IMR-90 (cell line): ENCODE results near the gene NRIP3. TPM values are rescaled to one million over a fixed set of nuclear protein-coding genes. Genes with fewer than 3 reads are reported as not detected.
"Not testable (repeated sequence)": the region's sequence is repeated elsewhere in the genome, so short reads cannot be mapped to it uniquely, and the experiment has no call there.

ENCODE experiments used
- ATAC-seq: fragments of 200-7000 bp; cut with Tn5 transposase; 2 replicates; pipeline ENCODE4 v1.9.1; 2020; ENCODE audit warnings: low read depth, mild to moderate bottlenecking, moderate library complexity
- BruUV-seq: library from RNA; stranded (reverse); fragments of 400-500 nt; replicated peaks from 2 replicates; lab custom pipeline; 2021; lab: Mats Ljungman, UMichigan
- CTCF ChIA-PET: fragments of 300-600 bp; formaldehyde crosslinking; extraction: SDS; loops from one replicate; lab custom pipeline; 2021; ENCODE audit warnings: antibody characterized with exemption; lab: Yijun Ruan, JAX
- POLR2A ChIA-PET: fragments of 300-600 bp; sonication (Branson Sonifier 250); formaldehyde crosslinking; loops from one replicate; lab custom pipeline; 2022; ENCODE audit warnings: antibody characterized with exemption; ENCODE audit not compliant: unreplicated experiment; lab: Charles Lee
- DNase-seq: peaks from one replicate; pipeline ENCODE4 v3.0.0; 2013
- H2AFZ ChIP-seq: replicated peaks from 2 replicates; pipeline ENCODE3; 2013; ENCODE audit warnings: low read length, mild to moderate bottlenecking; ENCODE audit not compliant: poor library complexity
- H2AK5ac ChIP-seq: 2 replicates; pipeline ENCODE4 v1.6.1; 2013; ENCODE audit warnings: low read depth, low read length, inconsistent platforms
- H2AK9ac ChIP-seq: replicated peaks from 2 replicates; pipeline ENCODE3; 2013; ENCODE audit warnings: mild to moderate bottlenecking, low read depth, low read length, moderate library complexity; ENCODE audit not compliant: poor library complexity
- H2BK120ac ChIP-seq: 2 replicates; pipeline ENCODE4 v1.6.1; 2013; ENCODE audit warnings: low read depth, low read length, inconsistent platforms
- H2BK15ac ChIP-seq: 3 replicates; pipeline ENCODE4 v1.6.1; 2013; ENCODE audit warnings: low read depth, low read length, inconsistent platforms
- H2BK20ac ChIP-seq: 2 replicates; pipeline ENCODE4 v1.6.1; 2013; ENCODE audit warnings: low read depth, mild to moderate bottlenecking, inconsistent platforms, low read length, moderate library complexity
- H2BK5ac ChIP-seq: 2 replicates; pipeline ENCODE4 v1.6.1; 2013; ENCODE audit warnings: mild to moderate bottlenecking, low read depth, low read length, inconsistent platforms; ENCODE audit not compliant: poor library complexity, severe bottlenecking
- H3K14ac ChIP-seq: replicated peaks from 2 replicates; pipeline ENCODE4 v1.6.1; 2013; ENCODE audit warnings: low read depth, low read length, inconsistent platforms
- H3K18ac ChIP-seq: 2 replicates; pipeline ENCODE4 v1.6.1; 2013; ENCODE audit warnings: low read depth, low read length, control low read depth
- H3K23ac ChIP-seq: 2 replicates; pipeline ENCODE4 v1.6.1; 2013; ENCODE audit warnings: low read depth, low read length, inconsistent platforms
- H3K27ac ChIP-seq: 2 replicates; pipeline ENCODE4 v1.5.1; 2013; ENCODE audit warnings: mild to moderate bottlenecking, control low read depth, low read length; ENCODE audit not compliant: insufficient read depth
- H3K27me3 ChIP-seq: 2 replicates; pipeline ENCODE4 v1.6.1; 2013; ENCODE audit warnings: low read length; ENCODE audit not compliant: control insufficient read depth, insufficient read depth
- H3K36me3 ChIP-seq: 2 replicates; pipeline ENCODE4 v1.6.1; 2013; ENCODE audit warnings: low read length, mixed read lengths; ENCODE audit not compliant: control insufficient read depth, insufficient read depth
- H3K4ac ChIP-seq: 2 replicates; pipeline ENCODE4 v1.6.1; 2013; ENCODE audit warnings: low read depth, low read length, inconsistent platforms
- H3K4me1 ChIP-seq: 2 replicates; pipeline ENCODE4 v1.6.1; 2013; ENCODE audit warnings: low read length, mixed read lengths; ENCODE audit not compliant: control insufficient read depth, insufficient read depth
- H3K4me2 ChIP-seq: 2 replicates; pipeline ENCODE4 v1.6.1; 2013; ENCODE audit warnings: low read depth, mild to moderate bottlenecking, control low read depth, low read length, moderate library complexity
- H3K4me3 ChIP-seq: 2 replicates; pipeline ENCODE4 v1.5.1; 2013; ENCODE audit warnings: low read depth, mild to moderate bottlenecking, control low read depth, low read length, moderate library complexity; ENCODE audit not compliant: insufficient read depth
- H3K56ac ChIP-seq: 2 replicates; pipeline ENCODE4 v1.6.1; 2013; ENCODE audit warnings: low read length, inconsistent platforms; ENCODE audit not compliant: insufficient read depth; ENCODE audit errors: extremely low read depth
- H3K79me1 ChIP-seq, 2 experiments: 2 replicates each; pipeline ENCODE4 v1.6.1; 2013; ENCODE audit warnings: low read length in 2 of 2, inconsistent platforms in 1 of 2, low read depth in 1 of 2
- H3K9ac ChIP-seq: 2 replicates; pipeline ENCODE4 v1.6.1; 2013; ENCODE audit warnings: low read depth, low read length, control low read depth
- H3K9me1 ChIP-seq: 2 replicates; pipeline ENCODE4 v1.6.1; 2013; ENCODE audit warnings: low read length, inconsistent platforms; ENCODE audit not compliant: insufficient read depth
- H3K9me3 ChIP-seq: 2 replicates; pipeline ENCODE4 v1.6.1; 2013; ENCODE audit warnings: low read length; ENCODE audit not compliant: control insufficient read depth, insufficient read depth
- H4K20me1 ChIP-seq: 2 replicates; pipeline ENCODE4 v1.6.1; 2013; ENCODE audit warnings: low read length, inconsistent platforms; ENCODE audit not compliant: insufficient read depth
- H4K5ac ChIP-seq: 2 replicates; pipeline ENCODE4 v1.6.1; 2013; ENCODE audit warnings: mild to moderate bottlenecking, low read depth, low read length, control low read depth
- H4K8ac ChIP-seq, 2 experiments: 2 replicates each; pipeline ENCODE4 v1.6.1; 2013; ENCODE audit warnings: low read depth in 2 of 2, low read length in 2 of 2, control low read depth in 1 of 2, inconsistent platforms in 1 of 2
- H4K91ac ChIP-seq: 2 replicates; pipeline ENCODE4 v1.6.1; 2013; ENCODE audit warnings: low read depth, low read length, inconsistent platforms; ENCODE audit not compliant: insufficient read depth
- WGBS, 2 experiments: methylation state at CpG; one replicate each; pipeline versions ENCODE4 v1.1.5 to v1.1.7; 2013; ENCODE audit warnings: missing lambda C conversion rate in 2 of 2; ENCODE audit not compliant: insufficient read length in 1 of 2; ENCODE audit errors: extremely low coverage in 2 of 2; 5-methylcytosine and 5-hydroxymethylcytosine counted together
- dilution Hi-C: fragments of 300-500 bp; cut with HindIII; formaldehyde crosslinking; loops from one replicate; pipeline ENCODE4 v1.14.3; 2018; ENCODE audit warnings: low sequenced_read_pairs; ENCODE audit not compliant: unreplicated experiment
- in situ Hi-C: fragments of 300-500 bp; cut with MboI; formaldehyde crosslinking; loops from 3 replicates; pipeline ENCODE4 v1.14.3; 2019; ENCODE audit warnings: low sequenced_read_pairs, inconsistent platforms, mixed read lengths
- intact Hi-C: fragments of 100-400 bp; cut with micrococcal nuclease; formaldehyde crosslinking; loops from 2 replicates; pipeline ENCODE4 v1.10.0; 2022
- polyA plus RNA-seq, 3 experiments: library from polyadenylated mRNA; depleted of rRNA; stranded (reverse); fragments of >200 nt; gene quantifications; 2 replicates each; pipeline ENCODE4 v1.2.3, GENCODE V29; 2012; ENCODE audit warnings: low replicate concordance in 1 of 3
- total RNA-seq: library from RNA; depleted of rRNA; stranded (reverse); fragments of >200 nt; gene quantifications from 2 replicates; pipeline ENCODE4 v1.2.3, GENCODE V29; 2012

The NRIP3 gene
- total and polyA plus RNA-seq, 2 of the 4 experiments (the other 2 are of a cell fraction): 11.5 to 43.6 TPM

DNA sequence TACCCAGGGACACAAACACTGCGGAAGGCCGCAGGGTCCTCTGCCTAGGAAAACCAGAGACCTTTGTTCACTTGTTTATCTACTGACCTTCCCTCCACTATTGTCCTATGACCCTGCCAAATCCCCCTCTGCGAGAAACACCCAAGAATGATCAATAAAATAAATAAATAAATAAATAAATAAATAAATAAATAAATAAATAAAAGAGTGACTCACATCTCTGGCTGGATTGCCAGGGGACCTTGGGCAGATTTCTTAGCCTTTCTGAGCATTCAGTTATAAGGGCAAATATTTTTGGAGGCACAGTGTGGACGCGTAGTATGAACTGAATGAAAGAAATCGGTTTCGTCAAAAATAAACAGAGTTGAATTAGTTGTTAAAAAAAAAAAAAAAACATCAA lies 24.4 kb downstream of the NRIP3 start:
- H4K20me1 ChIP-seq, intact Hi-C loops, H4K91ac ChIP-seq, H3K9me1 ChIP-seq, H3K4me2 ChIP-seq, H4K5ac ChIP-seq, H3K27ac ChIP-seq, H2AK5ac ChIP-seq, H3K4me3 ChIP-seq, ATAC-seq, H2BK15ac ChIP-seq, H3K18ac ChIP-seq, H3K9ac ChIP-seq, in situ Hi-C loops, H3K4me1 ChIP-seq, H2AFZ ChIP-seq, H4K8ac ChIP-seq, H3K9me3 ChIP-seq, H2AK9ac ChIP-seq, H2BK20ac ChIP-seq, BruUV-seq, H3K4ac ChIP-seq, H2BK5ac ChIP-seq, H3K27me3 ChIP-seq, H3K14ac ChIP-seq, H3K36me3 ChIP-seq, dilution Hi-C loops, DNase-seq, POLR2A ChIA-PET, H3K56ac ChIP-seq, CTCF ChIA-PET, H2BK120ac ChIP-seq, H3K79me1 ChIP-seq, H3K23ac ChIP-seq: not testable (repeated sequence)
- no CpG with 5 or more reads among the region's 7 CpGs for WGBS, 2 experiments
